GM12864 (cell line): ENCODE data around the gene TRPV4.

Source experiments
- DNase-seq: peaks from one replicate; pipeline ENCODE4 v3.0.0-alpha.2; 2011; ENCODE audit warnings: low read depth
- H3K4me3 ChIP-seq: 2 replicates; pipeline ENCODE4 v1.5.1; 2011; ENCODE audit warnings: mild to moderate bottlenecking, low read depth, low read length, control low read depth
- CTCF ChIP-seq: IDR thresholded peaks from 2 replicates; pipeline ENCODE4 v1.5.1; 2011; ENCODE audit warnings: low read depth, mild to moderate bottlenecking, moderate library complexity, low read length, control low read depth, inconsistent platforms; ENCODE audit errors: missing control alignments

The TRPV4 gene

GRCh38 chr12:109808876-109809646, 24.1 kb downstream of the TRPV4 start:
- TF ChIP-seq CTCF, result no peak
- no peak overlapping the region for H3K4me3 ChIP-seq
- no peak for DNase-seq

GRCh38 chr12:109807954-109808643, 25.1 kb downstream of the TRPV4 start:
- no peak for TF ChIP-seq CTCF
- H3K4me3 ChIP-seq, result no peak overlapping the region
- DNase-seq, result no peak

- TF ChIP-seq CTCF, result peak; percentile 98
- H3K4me3 ChIP-seq, result no peak overlapping the region
- no peak for DNase-seq
Observed at GRCh38 chr12:109804820-109805761, 28.1 kb downstream of the TRPV4 start.

GRCh38 chr12:109803678-109804077, 29.5 kb downstream of the TRPV4 start:
- no peak overlapping the region for H3K4me3 ChIP-seq
- no peak for DNase-seq
- TF ChIP-seq CTCF, result no peak

- no peak for TF ChIP-seq CTCF
- H3K4me3 ChIP-seq, result no peak overlapping the region
- no peak for DNase-seq
Observed at GRCh38 chr12:109802828-109803227, 30.4 kb downstream of the TRPV4 start.

- no peak for DNase-seq
- H3K4me3 ChIP-seq, result no peak overlapping the region
- no peak for TF ChIP-seq CTCF
Observed at GRCh38 chr12:109800536-109800935, 32.7 kb downstream of the TRPV4 start.
